Fibroblast of skin of right quadriceps (primary cell): Measurements from ENCODE around the gene WRAP73.

ENCODE experiments used
- DNase-seq: peaks from one replicate; pipeline ENCODE4 v3.0.0-alpha.2; 2013

The WRAP73 gene, protein sequence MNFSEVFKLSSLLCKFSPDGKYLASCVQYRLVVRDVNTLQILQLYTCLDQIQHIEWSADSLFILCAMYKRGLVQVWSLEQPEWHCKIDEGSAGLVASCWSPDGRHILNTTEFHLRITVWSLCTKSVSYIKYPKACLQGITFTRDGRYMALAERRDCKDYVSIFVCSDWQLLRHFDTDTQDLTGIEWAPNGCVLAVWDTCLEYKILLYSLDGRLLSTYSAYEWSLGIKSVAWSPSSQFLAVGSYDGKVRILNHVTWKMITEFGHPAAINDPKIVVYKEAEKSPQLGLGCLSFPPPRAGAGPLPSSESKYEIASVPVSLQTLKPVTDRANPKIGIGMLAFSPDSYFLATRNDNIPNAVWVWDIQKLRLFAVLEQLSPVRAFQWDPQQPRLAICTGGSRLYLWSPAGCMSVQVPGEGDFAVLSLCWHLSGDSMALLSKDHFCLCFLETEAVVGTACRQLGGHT

DNA sequence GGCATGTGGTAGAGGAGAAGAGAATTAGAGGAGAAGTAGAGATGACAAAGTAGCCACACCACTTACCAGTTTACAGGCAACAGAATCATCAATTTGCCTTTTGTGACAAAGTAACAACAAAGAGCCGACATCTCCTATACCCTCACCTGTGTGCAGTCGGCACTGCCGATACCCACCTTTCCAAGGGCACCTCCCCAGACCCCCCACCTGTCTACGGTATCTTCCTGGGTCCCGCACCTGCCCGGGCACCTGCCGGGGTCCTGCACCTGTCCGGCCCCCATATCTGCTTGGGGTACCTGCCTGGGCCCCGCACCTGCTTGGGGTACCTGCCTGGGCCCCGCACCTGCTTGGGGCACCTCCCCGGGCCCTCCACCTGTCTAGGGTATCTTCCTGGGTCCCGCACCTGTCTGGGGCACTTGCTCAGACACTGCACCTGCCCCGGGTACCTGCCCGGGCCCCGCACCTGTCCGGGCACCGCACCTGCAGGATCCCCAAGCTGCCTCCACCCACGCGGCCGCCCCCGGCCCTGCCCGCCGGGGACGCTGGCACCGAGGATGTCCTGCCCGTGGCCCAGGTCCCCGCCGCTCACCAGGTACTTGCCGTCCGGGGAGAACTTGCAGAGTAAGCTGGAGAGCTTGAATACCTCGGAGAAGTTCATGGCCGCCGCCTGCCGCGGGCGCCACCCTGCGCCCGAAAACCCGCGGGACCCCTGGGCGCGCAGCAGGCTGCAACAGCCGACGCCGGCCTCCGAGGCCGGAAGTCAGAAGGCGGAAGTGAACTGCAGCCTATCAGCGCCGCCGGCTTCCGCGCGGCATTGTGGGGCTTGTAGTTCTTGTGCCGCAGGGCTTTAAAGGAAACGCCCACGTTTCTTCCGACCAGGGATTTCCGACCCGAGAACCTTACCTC lies at the start of gene WRAP73:
Gene WRAP73, minus strand, starts transcription at position 762 of the 906 bp plus-strand sequence. Its CDS starts 104 bp downstream, at position 658.
- DNase-seq: peak; percentile 87

DNA sequence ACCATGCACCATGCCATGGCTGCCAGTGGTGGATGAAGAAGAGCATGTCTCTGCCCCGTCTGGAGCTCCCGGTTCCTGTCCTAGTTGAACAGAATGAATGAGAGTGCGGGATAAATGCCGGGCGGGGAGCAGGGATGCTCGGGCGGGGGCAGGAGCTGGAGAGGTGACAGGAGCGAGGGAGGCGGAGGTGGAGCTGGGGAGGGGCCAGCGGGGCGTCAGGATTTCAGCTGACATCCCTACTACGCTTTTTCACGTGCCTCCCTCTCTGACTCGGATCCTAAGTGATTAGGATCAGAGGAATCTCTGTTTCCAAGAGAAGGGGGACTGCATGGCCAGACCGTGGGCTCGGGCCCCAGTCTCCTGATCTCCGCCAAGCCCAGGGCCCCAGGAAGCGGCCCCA lies 49.7 kb upstream of the WRAP73 start:
- no peak for DNase-seq

- no peak for DNase-seq
These were observed 48.9 kb upstream of the WRAP73 start for GRCh38 chr1:3698660-3699408.

DNA sequence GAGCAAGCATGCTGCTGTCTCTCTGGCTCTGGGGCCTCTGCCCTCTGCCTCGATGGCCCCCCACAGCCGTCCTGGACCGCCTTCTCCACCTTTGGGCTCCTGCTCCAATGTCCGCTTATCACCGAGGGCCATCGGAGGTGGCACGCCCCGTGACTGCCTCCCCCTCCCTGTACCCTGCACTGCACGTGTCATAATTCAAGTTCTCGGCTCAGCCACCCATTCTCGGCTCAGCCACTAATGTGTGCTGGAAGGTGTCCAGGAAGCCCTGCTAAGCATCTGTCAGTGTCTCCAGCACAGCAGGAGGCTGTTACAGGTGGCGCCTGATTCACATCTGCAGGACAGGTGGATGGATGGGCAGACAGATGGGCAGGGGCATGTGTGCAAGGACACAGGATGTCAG lies 47.9 kb upstream of the WRAP73 start:
- DNase-seq: no peak

- DNase-seq: no peak
These were observed 47.2 kb upstream of the WRAP73 start for GRCh38 chr1:3697104-3697503.

DNA sequence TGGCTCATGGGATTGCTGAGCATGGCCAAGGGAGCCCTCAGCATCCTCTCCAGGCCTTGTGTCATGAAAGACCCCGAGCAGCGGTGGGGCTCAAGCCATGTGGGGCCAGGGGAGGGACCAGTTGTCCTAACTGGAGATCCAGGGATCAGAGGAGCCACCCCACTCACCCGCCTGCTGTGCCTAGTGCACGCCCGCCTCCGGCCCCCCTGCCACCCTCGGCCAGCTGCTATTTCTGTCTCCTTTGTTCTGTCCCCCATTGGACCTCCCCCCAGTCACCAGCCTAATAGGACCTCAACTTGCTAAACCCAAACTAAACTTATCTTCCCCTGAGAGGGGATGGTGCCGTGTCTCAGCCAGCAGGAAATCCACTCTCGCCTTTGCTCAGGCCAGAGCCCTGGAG lies 46.8 kb upstream of the WRAP73 start:
- no peak for DNase-seq

GRCh38 chr1:3695326-3696217 lies 45.7 kb upstream of the WRAP73 start:
- DNase-seq: peak; percentile 5

- no peak for DNase-seq
These were observed 43.4 kb upstream of the WRAP73 start for GRCh38 chr1:3693321-3693720.

- no peak for DNase-seq
These were observed 42.7 kb upstream of the WRAP73 start for GRCh38 chr1:3692598-3692997.

- no peak for DNase-seq
These were observed 41.7 kb upstream of the WRAP73 start for GRCh38 chr1:3691421-3692204.

GRCh38 chr1:3690282-3691065 lies 40.6 kb upstream of the WRAP73 start:
- DNase-seq: no peak

- DNase-seq: no peak
These were observed 39.3 kb upstream of the WRAP73 start for GRCh38 chr1:3689138-3689750.

DNA sequence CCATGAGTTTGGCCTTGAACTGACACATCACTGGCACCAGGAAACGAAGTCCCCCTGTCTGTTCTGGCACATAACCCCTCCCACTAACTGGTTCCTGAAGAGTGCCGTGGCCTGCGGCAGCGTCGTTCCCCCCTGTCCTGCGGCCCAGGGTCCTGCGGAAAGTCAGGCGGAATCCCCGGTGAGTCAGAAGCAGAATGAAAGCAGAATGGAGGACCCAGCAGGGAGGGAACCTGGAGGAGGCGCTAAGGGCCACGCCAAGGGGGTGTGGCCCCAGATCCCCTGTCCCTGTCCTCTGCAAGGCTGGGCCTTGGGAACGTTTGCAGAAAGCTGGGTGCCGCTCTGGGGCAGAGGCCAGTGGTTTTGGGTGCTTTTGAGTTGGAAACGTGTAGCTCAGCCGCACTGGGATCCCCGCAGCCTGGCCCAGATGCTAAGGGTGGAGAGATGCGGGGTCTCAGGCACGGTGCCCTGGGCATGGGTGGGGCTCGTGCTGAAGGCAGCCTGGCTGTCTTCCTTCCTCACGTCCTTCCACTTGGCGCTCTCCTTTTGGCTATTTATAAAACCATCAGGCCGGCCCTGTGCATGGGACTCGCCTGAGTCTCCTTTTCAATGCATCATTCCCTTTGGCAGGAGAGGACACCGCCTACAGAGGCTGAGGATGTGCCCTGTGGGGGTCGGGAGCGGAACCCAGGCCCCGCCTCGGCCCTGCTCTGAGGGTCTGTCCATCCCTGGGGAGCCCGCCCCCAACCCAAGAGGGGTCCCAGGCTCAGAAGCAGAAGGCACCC lies 38.6 kb upstream of the WRAP73 start:
- DNase-seq: no peak

GRCh38 chr1:3687504-3687903 lies 37.6 kb upstream of the WRAP73 start:
- no peak for DNase-seq

GRCh38 chr1:3685906-3686305 lies 36.0 kb upstream of the WRAP73 start:
- DNase-seq: no peak

DNA sequence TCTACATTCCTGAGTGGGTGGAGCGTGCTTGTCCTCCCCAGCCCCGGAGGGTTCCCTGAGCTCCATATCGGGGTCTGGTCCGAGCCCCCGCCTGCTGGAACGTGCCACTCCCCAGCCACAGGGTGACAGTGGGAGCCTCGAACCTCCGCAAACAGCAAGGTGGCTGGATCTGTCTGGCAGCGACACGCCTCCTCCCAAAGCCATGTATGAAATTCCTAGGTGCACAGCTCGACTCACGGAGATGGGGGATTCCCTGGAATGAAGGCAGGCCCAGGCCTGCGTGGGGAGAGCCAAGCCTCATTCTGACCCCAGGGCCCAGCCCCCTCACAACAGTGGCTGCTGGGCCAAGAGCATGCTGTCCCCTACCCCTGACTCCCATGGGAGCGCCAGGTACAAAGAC lies 35.3 kb upstream of the WRAP73 start:
- no peak for DNase-seq

GRCh38 chr1:3683992-3684391 lies 34.1 kb upstream of the WRAP73 start:
- no peak for DNase-seq

- DNase-seq: no peak
These were observed 33.3 kb upstream of the WRAP73 start for GRCh38 chr1:3683197-3683596.
